Loucy (cell line): ENCODE data around the gene POLR3E.

ENCODE experiments used
- H2AFZ ChIP-seq: fragments of 200-600 bp; sonication (generic); 2 replicates; pipeline ENCODE4 v1.6.0; 2016; ENCODE audit warnings: antibody characterized with exemption, mild to moderate bottlenecking, low read length, moderate library complexity
- H3F3A ChIP-seq: fragments of 200-600 bp; 2 replicates; pipeline ENCODE4 v1.6.0; 2016; ENCODE audit warnings: antibody characterized with exemption, low read depth, mild to moderate bottlenecking
- H3K27me3 ChIP-seq: fragments of 200-600 bp; sonication (generic); 2 replicates; pipeline ENCODE4 v1.6.1; 2014; ENCODE audit warnings: low read length, mild to moderate bottlenecking; ENCODE audit not compliant: insufficient read depth, poor library complexity, severe bottlenecking
- H3K36me3 ChIP-seq: fragments of 200-600 bp; sonication (generic); 2 replicates; pipeline ENCODE4 v1.6.1; 2016; ENCODE audit warnings: low read length; ENCODE audit not compliant: insufficient read depth
- H3K4me1 ChIP-seq: fragments of 200-600 bp; sonication (generic); 2 replicates; pipeline ENCODE4 v1.5.1; 2014; ENCODE audit warnings: low read length, mild to moderate bottlenecking; ENCODE audit not compliant: insufficient read depth, poor library complexity, severe bottlenecking
- H3K4me2 ChIP-seq: fragments of 200-600 bp; sonication (generic); 2 replicates; pipeline ENCODE4 v1.6.0; 2014; ENCODE audit warnings: antibody characterized with exemption, low read length, low read depth, mild to moderate bottlenecking; ENCODE audit not compliant: poor library complexity, severe bottlenecking
- H3K4me3 ChIP-seq: fragments of 200-600 bp; sonication (generic); 2 replicates; pipeline ENCODE4 v1.5.1; 2014; ENCODE audit warnings: low read length, mild to moderate bottlenecking, mixed read lengths; ENCODE audit not compliant: poor library complexity, severe bottlenecking
- H3K79me2 ChIP-seq: fragments of 200-600 bp; sonication (generic); 2 replicates; pipeline ENCODE4 v1.6.1; 2014; ENCODE audit warnings: low read length; ENCODE audit not compliant: insufficient read depth
- H3K9ac ChIP-seq: fragments of 200-600 bp; sonication (generic); 2 replicates; pipeline ENCODE4 v1.6.0; 2014; ENCODE audit warnings: mild to moderate bottlenecking, low read depth, low read length, moderate library complexity; ENCODE audit not compliant: poor library complexity, severe bottlenecking
- H3K9me2 ChIP-seq: fragments of 200-600 bp; sonication (generic); replicated peaks from 2 replicates; pipeline ENCODE4 v1.6.1; 2016; ENCODE audit warnings: low read depth, low read length, mixed read lengths
- H3K9me3 ChIP-seq: fragments of 200-600 bp; sonication (generic); 2 replicates; pipeline ENCODE4 v1.6.1; 2014; ENCODE audit warnings: mild to moderate bottlenecking, antibody characterized with exemption, low read length, low read depth; ENCODE audit not compliant: insufficient read depth
- H4K20me1 ChIP-seq: fragments of 200-600 bp; sonication (generic); 2 replicates; pipeline ENCODE4 v1.6.0; 2014; ENCODE audit warnings: antibody characterized with exemption, low read length, mild to moderate bottlenecking; ENCODE audit not compliant: insufficient read depth, poor library complexity, severe bottlenecking
- CTCF ChIP-seq: fragments of 200-600 bp; sonication (generic); conservative IDR thresholded peaks from 2 replicates; pipeline ENCODE4 v1.5.1; 2014; ENCODE audit warnings: mild to moderate bottlenecking, antibody characterized with exemption, low read length
- EZH2phosphoT487 ChIP-seq: fragments of 200-600 bp; IDR thresholded peaks from 2 replicates; pipeline ENCODE4 v1.6.1; 2018; ENCODE audit warnings: antibody characterized with exemption, mild to moderate bottlenecking, moderate library complexity, borderline replicate concordance

The POLR3E gene

GRCh38 chr16:22340945-22341344, 43.7 kb downstream of the POLR3E start:
- H3K9me3 ChIP-seq, result peaks cover 13% of the 10 kb centered on the region; the same call in 1 of the 2 replicates
- H3K79me2 ChIP-seq, result no peaks in the 10 kb centered on the region
- H3K4me2 ChIP-seq, result no peak overlapping the region
- no peak overlapping the region for H3K4me3 ChIP-seq
- no peak overlapping the region for H3K9ac ChIP-seq
- H3F3A ChIP-seq, result no peaks in the 10 kb centered on the region
- no peaks in the 10 kb centered on the region for H4K20me1 ChIP-seq
- H3K9me2 ChIP-seq, result no peaks in the 10 kb centered on the region
- peaks cover 13% of the 10 kb centered on the region for H3K36me3 ChIP-seq
- H2AFZ ChIP-seq, result no peak overlapping the region
- H3K27me3 ChIP-seq, result no peaks in the 10 kb centered on the region
- H3K4me1 ChIP-seq, result no peaks in the 10 kb centered on the region
- TF ChIP-seq EZH2phosphoT487 (no peak), CTCF (no peak)

GRCh38 chr16:22342082-22342481, 44.9 kb downstream of the POLR3E start:
- Histone ChIP-seq H3K4me3 (no peak overlapping the region), H3K9me3 (peaks cover 6% of the 10 kb centered on the region; the same call in 1 of the 2 replicates), H3K27me3 (no peaks in the 10 kb centered on the region), H2AFZ (no peak overlapping the region), H3K36me3 (peaks cover 17% of the 10 kb centered on the region; the same call in 1 of the 2 replicates), H3F3A (no peaks in the 10 kb centered on the region), H3K4me2 (no peak overlapping the region), H3K79me2 (no peaks in the 10 kb centered on the region), H3K9ac (no peak overlapping the region), H4K20me1 (no peaks in the 10 kb centered on the region), H3K4me1 (no peaks in the 10 kb centered on the region), H3K9me2 (no peaks in the 10 kb centered on the region)
- TF ChIP-seq CTCF (no peak), EZH2phosphoT487 (no peak)

GRCh38 chr16:22346483-22346882, 49.3 kb downstream of the POLR3E start:
- H3K4me1 ChIP-seq, result no peaks in the 10 kb centered on the region
- no peak for TF ChIP-seq CTCF
- TF ChIP-seq EZH2phosphoT487, result no peak
- H3K27me3 ChIP-seq, result no peaks in the 10 kb centered on the region
- H4K20me1 ChIP-seq, result no peaks in the 10 kb centered on the region
- H3K36me3 ChIP-seq, result peaks cover 45% of the 10 kb centered on the region; the same call in 1 of the 2 replicates
- no peaks in the 10 kb centered on the region for H3K79me2 ChIP-seq
- no peak overlapping the region for H3K4me2 ChIP-seq
- no peak overlapping the region for H3K9ac ChIP-seq
- H3K4me3 ChIP-seq, result no peak overlapping the region
- H3K9me3 ChIP-seq, result no peaks in the 10 kb centered on the region
- no peaks in the 10 kb centered on the region for H3F3A ChIP-seq
- H2AFZ ChIP-seq, result no peak overlapping the region
- H3K9me2 ChIP-seq, result no peaks in the 10 kb centered on the region
